Left ventricle myocardium inferior (tissue), 1 donor: ENCODE measurements around the gene ATXN7L1. TPM values are rescaled to one million over a fixed set of nuclear protein-coding genes. Genes with fewer than 3 reads are reported as not detected.

Source experiments
- DNase-seq: peaks from one replicate; pipeline ENCODE4 v3.0.0-alpha.2; 2020
- H3K27ac ChIP-seq: fragments of 200-600 bp; replicated peaks from 2 replicates; pipeline ENCODE4 v1.8.0; 2021
- H3K27me3 ChIP-seq: fragments of 200-600 bp; 2 replicates; pipeline ENCODE4 v1.8.0; 2021; ENCODE audit warnings: low read depth
- H3K36me3 ChIP-seq: fragments of 200-600 bp; 2 replicates; pipeline ENCODE4 v1.8.0; 2021
- H3K4me1 ChIP-seq: fragments of 200-600 bp; 2 replicates; pipeline ENCODE4 v1.8.0; 2021
- H3K4me3 ChIP-seq: fragments of 200-600 bp; 2 replicates; pipeline ENCODE4 v1.8.0; 2021; ENCODE audit warnings: mild to moderate bottlenecking, moderate library complexity
- H3K9me3 ChIP-seq: fragments of 200-600 bp; replicated peaks from 2 replicates; pipeline ENCODE4 v1.8.0; 2021
- CTCF ChIP-seq: fragments of 200-600 bp; IDR thresholded peaks from 2 replicates; pipeline ENCODE4 v1.8.0; 2021; ENCODE audit warnings: antibody characterized with exemption, mild to moderate bottlenecking, borderline replicate concordance
- intact Hi-C: fragments of 100-400 bp; cut with micrococcal nuclease; formaldehyde crosslinking; loops from one replicate; pipeline ENCODE4 v1.11.0; 2022
- total RNA-seq: library from RNA; stranded (reverse); fragmentation: NEBNext Ultra II Directional; extraction: Animal tissue kit (Norgen Biotek cat#: 25700); gene quantifications from one replicate; pipeline ENCODE4 v1.2.1, GENCODE V29; 2021
- donor health status: DM: no; HTN: yes; CAD: no; lungs with severe emphysema.

Gene ATXN7L1
- total RNA-seq, 1 donor from 2014 or later, result 6.2 TPM

DNA sequence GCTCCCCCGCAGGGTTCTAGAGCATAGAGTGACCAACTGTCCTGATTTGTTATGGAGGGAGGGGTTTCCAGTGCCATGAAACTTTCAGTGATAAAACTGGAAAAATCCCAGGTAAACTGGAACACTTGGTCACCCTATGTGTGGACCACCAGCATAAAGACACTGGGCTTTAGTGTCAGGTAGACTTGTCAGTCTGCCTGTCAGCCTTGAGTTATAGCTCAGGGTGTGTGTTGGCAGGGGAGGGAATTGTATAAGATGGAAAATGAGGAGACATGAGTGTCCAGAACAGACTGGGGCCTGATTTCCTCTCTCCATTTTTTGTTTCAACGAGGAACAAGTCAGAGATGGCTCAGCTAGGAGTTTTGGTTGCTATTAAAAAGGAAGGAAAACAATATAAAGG, 284.9 kb downstream of the ATXN7L1 start:
- H3K36me3 ChIP-seq, result no peaks in the 10 kb centered on the region
- H3K4me1 ChIP-seq, result peaks cover 6% of the 10 kb centered on the region
- no peak overlapping the region for H3K27ac ChIP-seq
- no peak overlapping the region for H3K4me3 ChIP-seq
- no peaks in the 10 kb centered on the region for H3K27me3 ChIP-seq
- DNase-seq, result no peak
- intact Hi-C loops, result no loop called here
- no peak for TF ChIP-seq CTCF
- H3K9me3 ChIP-seq, result no peaks in the 10 kb centered on the region

DNA sequence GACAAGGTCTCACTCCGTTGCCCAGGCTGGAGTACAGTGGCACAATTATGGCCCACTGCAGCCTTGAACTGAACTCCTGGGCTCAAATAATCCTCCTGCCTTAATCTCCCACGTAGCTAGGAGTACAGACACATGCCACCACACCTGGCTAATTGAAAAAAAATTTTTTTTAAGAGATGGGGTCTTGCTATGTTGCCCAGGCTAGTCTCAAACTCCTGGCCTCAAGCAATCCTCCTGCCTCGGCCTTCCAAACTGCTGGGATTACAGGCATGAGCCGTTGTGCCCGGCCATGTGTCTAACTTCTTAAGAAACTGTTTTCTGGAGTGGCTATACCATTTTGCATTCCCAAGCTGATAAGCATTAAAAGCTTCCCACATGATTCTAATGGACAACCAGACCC, 285.6 kb downstream of the ATXN7L1 start:
- intact Hi-C loops, result no loop called here
- Histone ChIP-seq H3K9me3 (no peaks in the 10 kb centered on the region), H3K4me1 (peaks cover 6% of the 10 kb centered on the region), H3K36me3 (no peaks in the 10 kb centered on the region), H3K4me3 (no peak overlapping the region), H3K27me3 (no peaks in the 10 kb centered on the region), H3K27ac (no peak overlapping the region)
- TF ChIP-seq CTCF, result no peak
- DNase-seq, result no peak

DNA sequence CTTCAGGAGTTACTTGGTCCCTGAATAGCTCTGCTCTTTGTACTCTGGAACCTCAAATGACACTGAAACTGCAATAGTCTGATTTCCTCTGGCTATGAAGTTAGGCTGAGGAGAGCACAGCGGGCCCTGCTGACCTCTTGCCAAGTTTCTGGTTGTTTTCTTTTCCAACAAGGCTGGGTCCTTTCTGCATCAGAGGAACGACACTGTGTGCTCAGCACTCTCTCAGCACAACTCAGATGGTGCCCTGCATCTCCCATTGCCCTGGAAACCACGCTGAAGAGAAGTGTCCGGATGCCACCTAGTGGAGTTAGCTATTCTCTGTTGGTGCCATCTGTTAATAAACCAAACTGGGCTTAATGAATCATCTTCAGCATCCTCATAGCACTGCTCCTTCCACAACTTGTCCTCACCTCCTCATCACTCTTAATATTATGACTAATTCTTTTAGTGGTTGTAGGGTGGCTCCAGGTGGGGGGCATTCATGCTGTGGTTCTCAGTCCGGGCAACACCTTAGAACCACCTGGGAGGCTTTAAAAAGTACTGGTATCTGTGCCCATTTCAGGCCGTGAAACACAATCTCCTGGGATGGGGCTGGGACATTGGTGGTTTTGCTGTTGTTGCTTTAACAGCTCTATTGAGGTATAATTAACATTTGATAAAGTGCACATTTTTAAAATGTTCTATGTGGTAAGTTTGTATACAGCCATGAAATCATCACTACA, 286.9 kb downstream of the ATXN7L1 start:
- H3K9me3 ChIP-seq, result peaks cover 3% of the 10 kb centered on the region
- no peak overlapping the region for H3K4me3 ChIP-seq
- H3K27ac ChIP-seq, result no peak overlapping the region
- peak; percentile 62 for TF ChIP-seq CTCF
- peak; percentile 16 for DNase-seq
- H3K27me3 ChIP-seq, result no peaks in the 10 kb centered on the region
- intact Hi-C loops, result no loop called here
- peaks cover 6% of the 10 kb centered on the region for H3K4me1 ChIP-seq
- H3K36me3 ChIP-seq, result no peaks in the 10 kb centered on the region

DNA sequence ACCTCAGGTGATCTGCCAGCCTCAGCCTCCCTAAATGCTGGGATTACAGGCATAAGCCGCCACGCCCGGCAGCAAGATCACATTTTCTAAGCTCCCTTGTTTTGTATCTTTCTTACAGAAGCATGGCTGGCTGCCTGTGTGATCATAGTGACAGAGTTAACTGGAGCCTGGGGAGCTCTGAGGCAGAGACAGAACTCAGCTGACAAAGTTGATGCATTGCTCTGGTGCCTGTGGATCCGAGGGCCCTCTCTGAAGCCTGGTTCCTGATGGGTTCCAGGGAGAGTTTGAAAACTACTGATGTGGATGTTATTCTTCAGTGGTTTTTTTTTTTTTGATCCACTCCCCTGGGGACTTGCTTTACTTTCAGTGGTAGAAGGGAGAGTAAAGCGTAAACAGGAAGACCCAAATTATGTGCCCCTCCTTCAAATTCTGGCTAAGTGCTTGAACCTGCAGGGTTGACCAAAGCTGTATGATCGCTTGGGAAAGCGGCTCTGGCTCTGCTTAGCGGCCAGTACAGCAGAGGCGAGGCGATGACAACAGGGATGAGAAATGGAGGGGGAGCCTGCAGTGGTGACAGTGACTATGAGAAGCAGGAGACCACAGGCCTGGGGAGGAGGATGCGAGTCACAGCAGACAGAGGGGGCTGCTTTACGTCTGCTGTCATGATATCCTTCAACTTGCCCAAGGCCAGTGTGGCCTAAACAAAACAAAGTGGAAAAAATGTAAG, 288.3 kb downstream of the ATXN7L1 start:
- H3K27me3 ChIP-seq, result no peaks in the 10 kb centered on the region
- peaks cover 14% of the 10 kb centered on the region for H3K9me3 ChIP-seq
- no peaks in the 10 kb centered on the region for H3K36me3 ChIP-seq
- intact Hi-C loops, result no loop called here
- H3K4me3 ChIP-seq, result no peak overlapping the region
- no peak for TF ChIP-seq CTCF
- H3K4me1 ChIP-seq, result peaks cover 6% of the 10 kb centered on the region
- DNase-seq, result no peak
- no peak overlapping the region for H3K27ac ChIP-seq

DNA sequence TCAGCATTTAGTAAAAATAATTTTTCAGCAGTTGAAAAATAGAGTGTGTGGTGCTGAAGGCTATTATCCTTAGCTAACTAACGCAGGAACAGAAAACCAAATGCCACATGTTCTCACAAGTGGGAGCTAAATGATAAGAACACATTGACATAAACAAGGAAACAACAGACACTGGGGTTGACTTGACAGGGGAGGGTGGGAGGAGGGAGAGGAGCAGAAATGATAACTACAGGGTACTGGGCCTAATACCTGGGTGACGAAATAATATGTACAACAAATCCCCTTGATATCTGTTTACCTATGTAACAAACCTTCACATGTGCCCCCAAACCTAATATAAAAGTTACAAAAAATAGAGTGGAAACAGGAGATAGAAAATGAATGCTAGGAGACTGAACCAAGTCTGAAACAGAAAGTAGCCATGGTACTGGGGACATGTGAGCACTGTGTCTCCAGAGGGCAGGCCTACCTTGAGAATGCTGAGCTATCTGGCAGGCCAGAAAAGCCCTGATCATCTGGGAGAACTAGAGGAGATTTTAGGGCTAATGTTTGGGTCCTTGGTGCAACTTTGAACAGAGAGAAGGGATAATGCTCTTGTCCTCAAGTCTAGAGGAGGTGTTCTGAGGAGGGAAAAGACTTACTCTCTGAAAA, 290.4 kb downstream of the ATXN7L1 start:
- no peak for TF ChIP-seq CTCF
- H3K4me3 ChIP-seq, result no peak overlapping the region
- no peaks in the 10 kb centered on the region for H3K36me3 ChIP-seq
- H3K4me1 ChIP-seq, result peaks cover 13% of the 10 kb centered on the region
- H3K27me3 ChIP-seq, result peaks cover 15% of the 10 kb centered on the region
- intact Hi-C loops, result no loop called here
- H3K9me3 ChIP-seq, result peaks cover 14% of the 10 kb centered on the region
- H3K27ac ChIP-seq, result no peak overlapping the region
- no peak for DNase-seq
